HCT116 (cell line): ENCODE results near the gene ZNF331. TPM values are rescaled to one million over a fixed set of nuclear protein-coding genes. Genes with fewer than 3 reads are reported as not detected.
"Not testable (repeated sequence)": the region's sequence is repeated elsewhere in the genome, so short reads cannot be mapped to it uniquely, and the experiment has no call there.

Experiments used
- ATAC-seq: fragments of 200-7000 bp; cut with Tn5 transposase; 2 replicates; pipeline ENCODE4 v1.9.1; 2020; ENCODE audit warnings: mild to moderate bottlenecking, moderate library complexity
- BruUV-seq: library from RNA; stranded (reverse); fragments of 400-500 nt; replicated peaks from 2 replicates; lab custom pipeline; 2021; lab: Mats Ljungman, UMichigan
- CTCF ChIA-PET: fragments of 300-600 bp; sonication (Branson Sonifier 250); formaldehyde crosslinking; loops from one replicate; lab custom pipeline; 2021; ENCODE audit warnings: antibody characterized with exemption; lab: Charles Lee
- POLR2A ChIA-PET: fragments of 300-600, 350-600 bp; sonication (Branson Sonifier 250); formaldehyde crosslinking; loops from one replicate; lab custom pipeline; 2021; ENCODE audit warnings: antibody characterized with exemption; lab: Charles Lee
- RAD21 ChIA-PET, 2 experiments: fragments of 300-600 bp; sonication (Branson Sonifier 250); formaldehyde crosslinking; loops; one replicate each; lab custom pipeline; 2023; ENCODE audit warnings: low total read pairs in 2 of 2; ENCODE audit not compliant: uncharacterized antibody in 2 of 2, unreplicated experiment in 2 of 2, low non-redundant PET in 1 of 2; lab: Charles Lee
- DNase-seq: peaks from one replicate; pipeline ENCODE4 v3.0.0-alpha.2; 2010; ENCODE audit warnings: low read depth, low spot score
- H2AFZ ChIP-seq: fragments of 200-600 bp; shearing (Covaris generic), sonication (generic); 2 replicates; pipeline ENCODE4 v1.6.1; 2017; ENCODE audit warnings: low read depth, mixed run types, mixed read lengths, antibody characterized with exemption, low read length; ENCODE audit not compliant: poor library complexity, severe bottlenecking
- H3K27ac ChIP-seq: 2 replicates; pipeline ENCODE4 v1.5.1; 2012; ENCODE audit warnings: low read depth, low read length
- H3K27me3 ChIP-seq: fragments of 200-600 bp; sonication (generic); 2 replicates; pipeline ENCODE4 v1.6.1; 2016; ENCODE audit warnings: mixed run types, low read length, mixed read lengths; ENCODE audit not compliant: insufficient read depth
- H3K36me3 ChIP-seq, 2 experiments: fragments of 200-500 bp in 1 of 2; fragments of 200-600 bp in 1 of 2; sonication (Bioruptor generic) in 1 of 2; sonication (generic) in 1 of 2; 2 replicates each; pipeline versions ENCODE4 v1.5.1 to v1.6.1; 2014 to 2016; ENCODE audit warnings: low read length in 2 of 2, inconsistent platforms in 1 of 2, mixed read lengths in 1 of 2, mixed run types in 1 of 2; ENCODE audit not compliant: insufficient read depth in 2 of 2, control insufficient read depth in 1 of 2
- H3K4me1 ChIP-seq, 2 experiments: fragments of 200-600 bp in 1 of 2; sonication (generic) in 1 of 2; 2 replicates each; pipeline versions ENCODE4 v1.5.1 to v1.6.1; 2012 to 2017; ENCODE audit warnings: low read length in 2 of 2, inconsistent platforms in 1 of 2, mild to moderate bottlenecking in 1 of 2, mixed read lengths in 1 of 2, mixed run types in 1 of 2, moderate library complexity in 1 of 2; ENCODE audit not compliant: insufficient read depth in 2 of 2, control insufficient read depth in 1 of 2
- H3K4me2 ChIP-seq: fragments of 200-600 bp; sonication (generic); 2 replicates; pipeline ENCODE4 v1.6.1; 2017; ENCODE audit warnings: mixed run types, low read length, mixed read lengths
- H3K4me3 ChIP-seq, 2 experiments: fragments of 200-600 bp in 1 of 2; sonication (generic) in 1 of 2; replicated peaks in 1 of 2; 2 replicates each; pipeline ENCODE4 v1.5.1; 2011 to 2016; ENCODE audit warnings: low read length in 2 of 2, control low read depth in 1 of 2, low read depth in 1 of 2, mild to moderate bottlenecking in 1 of 2, mixed read lengths in 1 of 2, mixed run types in 1 of 2
- H3K79me2 ChIP-seq: fragments of 200-600 bp; sonication (generic); 2 replicates; pipeline ENCODE4 v1.6.1; 2017; ENCODE audit warnings: mild to moderate bottlenecking, mixed run types, low read length, moderate library complexity, mixed read lengths; ENCODE audit not compliant: insufficient read depth
- H3K9ac ChIP-seq: fragments of 200-600 bp; sonication (generic); 2 replicates; pipeline ENCODE4 v1.6.1; 2016; ENCODE audit warnings: low read length, mixed read lengths
- H3K9me2 ChIP-seq: fragments of 200-600 bp; sonication (generic), shearing (Covaris generic); 2 replicates; pipeline ENCODE4 v1.6.1; 2017; ENCODE audit warnings: mixed run types, mild to moderate bottlenecking, moderate library complexity; ENCODE audit not compliant: insufficient read depth
- H3K9me3 ChIP-seq, 2 experiments: fragments of 200-500 bp in 1 of 2; fragments of 200-600 bp in 1 of 2; sonication (Bioruptor generic) in 1 of 2; sonication (generic) in 1 of 2; 2 replicates each; pipeline ENCODE4 v1.6.1; 2014 to 2017; ENCODE audit warnings: low read length in 2 of 2, mixed read lengths in 2 of 2, inconsistent platforms in 1 of 2, low read depth in 1 of 2, mild to moderate bottlenecking in 1 of 2, mixed run types in 1 of 2, moderate library complexity in 1 of 2; ENCODE audit not compliant: control insufficient read depth in 1 of 2, insufficient read depth in 1 of 2
- H4K20me1 ChIP-seq: fragments of 200-600 bp; sonication (generic), shearing (Covaris generic); 2 replicates; pipeline ENCODE4 v1.6.1; 2017; ENCODE audit warnings: mixed run types, mild to moderate bottlenecking, moderate library complexity; ENCODE audit not compliant: insufficient read depth
- CEBPB ChIP-seq: IDR thresholded peaks from 2 replicates; pipeline ENCODE4 v1.6.1; 2012; ENCODE audit warnings: low read depth
- CTCF ChIP-seq, 3 experiments: fragments of 200-600 bp in 1 of 3; sonication (generic) in 1 of 3; IDR thresholded peaks in 2 of 3; conservative IDR thresholded peaks in 1 of 3; 2 replicates each; pipeline ENCODE4 v1.5.1; 2012 to 2017; ENCODE audit warnings: low read depth in 2 of 3, low read length in 2 of 3, antibody characterized with exemption in 1 of 3, borderline replicate concordance in 1 of 3, control low read depth in 1 of 3, mild to moderate bottlenecking in 1 of 3, mixed read lengths in 1 of 3, mixed run types in 1 of 3, moderate library complexity in 1 of 3; ENCODE audit not compliant: insufficient read depth in 1 of 3
- RAD21 ChIP-seq: IDR thresholded peaks from 2 replicates; pipeline ENCODE4 v1.6.1; 2012; ENCODE audit warnings: low read depth, mild to moderate bottlenecking
- SRF ChIP-seq: IDR thresholded peaks from 2 replicates; pipeline ENCODE4 v1.6.1; 2012; ENCODE audit warnings: low read depth
- TCF7L2 ChIP-seq: IDR thresholded peaks from 2 replicates; pipeline ENCODE4 v1.7.0; 2011; ENCODE audit warnings: borderline replicate concordance, inconsistent platforms; ENCODE audit not compliant: insufficient read depth, insufficient read length; ENCODE audit errors: extremely low read depth
- ZBTB33 ChIP-seq: IDR thresholded peaks from 2 replicates; pipeline ENCODE4 v1.6.1; 2011; ENCODE audit warnings: mild to moderate bottlenecking, low read length, moderate library complexity; ENCODE audit not compliant: insufficient replicate concordance; ENCODE audit errors: extremely low read depth
- intact Hi-C: fragments of 100-400 bp; cut with micrococcal nuclease; formaldehyde crosslinking; loops from 2 replicates; pipeline ENCODE4 v1.10.0; 2022
- total RNA-seq: library from RNA; stranded (reverse); gene quantifications from one replicate; pipeline ENCODE4 v1.2.1, GENCODE V29; 2021; ENCODE audit not compliant: unreplicated experiment
- TF ChIP-seq, protein P1 (sequence below): IDR thresholded peaks from 2 replicates; pipeline ENCODE4 v1.6.1; 2012

Gene ZNF331
- total RNA-seq, 1 experiment from 2014 or later, result 0.59 TPM

GRCh38 chr19:53515047-53515446, 22.9 kb upstream of the ZNF331 start:
- H3K9ac ChIP-seq, H3K4me3 ChIP-seq, H3K4me2 ChIP-seq, CTCF ChIA-PET, H2AFZ ChIP-seq, H3K27me3 ChIP-seq, BruUV-seq, H3K27ac ChIP-seq, H3K9me2 ChIP-seq, H3K36me3 ChIP-seq, RAD21 ChIA-PET, H3K4me1 ChIP-seq, POLR2A ChIA-PET, H4K20me1 ChIP-seq, ATAC-seq, H3K79me2 ChIP-seq, DNase-seq, intact Hi-C loops: not testable (repeated sequence)
- H3K9me3 ChIP-seq, result peaks cover 0 to 10% of the 10 kb centered on the region in 2 experiments; a peak in 1 of 4 replicates

- no peak for ATAC-seq
- CTCF ChIA-PET, result no interaction called here
- H3K36me3 ChIP-seq, result no peaks in the 10 kb centered on the region
Measured at GRCh38 chr19:53517114-53517741, 20.7 kb upstream of the ZNF331 start.

More at GRCh38 chr19:53517114-53517741, 20.7 kb upstream of the ZNF331 start:
- Histone ChIP-seq H2AFZ (no peak overlapping the region), H3K4me2 (no peak overlapping the region), H3K9ac (no peak overlapping the region), H3K27me3 (no peaks in the 10 kb centered on the region), H3K9me3 (peaks cover 0 to 10% of the 10 kb centered on the region in 2 experiments; a peak in 2 of 4 replicates), H3K27ac (no peak overlapping the region), H4K20me1 (no peaks in the 10 kb centered on the region), H3K79me2 (no peaks in the 10 kb centered on the region), H3K4me3 (no peak overlapping the region), H3K4me1 (no peaks in the 10 kb centered on the region), H3K9me2 (no peaks in the 10 kb centered on the region)
- POLR2A ChIA-PET, result no interaction called here
- no peak for DNase-seq
- no TSS peak for BruUV-seq
- intact Hi-C loops, result no loop called here
- RAD21 ChIA-PET, result no interaction called here
- TF ChIP-seq CTCF (IDR thresholded peaks at IDR 0.05 in 2 of 3, conservative IDR thresholded peaks at IDR 0.05 in 1 of 3; ENCODE audit: borderline replicate concordance in 1 of 3, insufficient read depth in 1 of 3, low read depth in 2 of 3, low read length in 2 of 3), result no peak
- TF ChIP-seq ZBTB33, result no peak
- TF ChIP-seq RAD21, result no peak
- no peak for TF ChIP-seq TCF7L2
- TF ChIP-seq CEBPB, result no peak
- TF ChIP-seq SRF, result no peak
- TF ChIP-seq, protein P1, sequence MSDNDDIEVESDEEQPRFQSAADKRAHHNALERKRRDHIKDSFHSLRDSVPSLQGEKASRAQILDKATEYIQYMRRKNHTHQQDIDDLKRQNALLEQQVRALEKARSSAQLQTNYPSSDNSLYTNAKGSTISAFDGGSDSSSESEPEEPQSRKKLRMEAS, result no peak
